ENCODE results near the gene HMCN2.

HMCN2 gene

GRCh38 chr9:130288926-130289690 lies 23.5 kb downstream of the HMCN2 start:
- in situ Hi-C loops (cut with MboI; ENCODE audit: low sequenced_read_pairs, unreplicated experiment), result no loop called here

DNA sequence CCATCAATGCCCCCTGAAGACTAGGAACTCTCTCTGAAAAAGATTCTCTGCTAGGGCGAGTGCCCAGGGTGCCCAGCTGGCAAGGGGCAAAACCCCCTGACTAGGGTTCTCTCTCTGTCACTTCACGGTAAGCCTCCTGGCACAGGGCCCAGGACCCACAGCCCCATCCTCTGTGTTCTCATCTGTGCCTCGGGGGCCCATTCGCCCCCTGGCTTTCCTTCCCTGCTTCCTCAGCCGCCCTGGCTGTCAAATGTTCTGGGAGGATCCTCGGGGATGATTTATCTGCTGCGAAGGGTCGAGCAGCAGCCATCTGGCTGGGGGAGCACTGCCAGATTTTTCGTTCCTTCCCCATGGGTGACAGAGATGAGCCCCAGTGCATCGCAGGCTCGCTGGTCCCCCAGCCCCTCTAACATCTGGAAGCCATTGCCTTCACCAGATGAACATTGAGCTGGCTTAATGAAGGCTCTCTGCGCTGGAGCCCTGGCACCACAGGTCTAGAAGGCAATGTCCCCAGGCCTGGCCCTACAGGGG lies 24.2 kb downstream of the HMCN2 start:
- DNase-seq (ENCODE audit: low spot score), result no peak
- in situ Hi-C loops (cut with MboI; ENCODE audit: low sequenced_read_pairs, unreplicated experiment), result no loop called here
- no peak for TF ChIP-seq CTCF (IDR thresholded peaks at IDR 0.05; ENCODE audit: borderline replicate concordance, control extremely low read depth, extremely low read depth, insufficient read depth, missing control alignments)

More at GRCh38 chr9:130288926-130289690, 23.5 kb downstream of the HMCN2 start:
- no peak for DNase-seq (ENCODE audit: low spot score)
- no peak for TF ChIP-seq CTCF (IDR thresholded peaks at IDR 0.05; ENCODE audit: borderline replicate concordance, control extremely low read depth, extremely low read depth, insufficient read depth, missing control alignments)

- DNase-seq (ENCODE audit: low spot score), result no peak
- in situ Hi-C loops (cut with MboI; ENCODE audit: low sequenced_read_pairs, unreplicated experiment), result no loop called here
- no peak for TF ChIP-seq CTCF (IDR thresholded peaks at IDR 0.05; ENCODE audit: borderline replicate concordance, control extremely low read depth, extremely low read depth, insufficient read depth, missing control alignments)
Measured at GRCh38 chr9:130290291-130291181, 25.0 kb downstream of the HMCN2 start.

GRCh38 chr9:130291474-130291873 lies 25.9 kb downstream of the HMCN2 start:
- in situ Hi-C loops (cut with MboI; ENCODE audit: low sequenced_read_pairs, unreplicated experiment), result no loop called here
- TF ChIP-seq CTCF (IDR thresholded peaks at IDR 0.05; ENCODE audit: borderline replicate concordance, control extremely low read depth, extremely low read depth, insufficient read depth, missing control alignments), result no peak
- DNase-seq (ENCODE audit: low spot score), result no peak

- TF ChIP-seq CTCF (IDR thresholded peaks at IDR 0.05; ENCODE audit: borderline replicate concordance, control extremely low read depth, extremely low read depth, insufficient read depth, missing control alignments), result no peak
- in situ Hi-C loops (cut with MboI; ENCODE audit: low sequenced_read_pairs, unreplicated experiment), result no loop called here
- no peak for DNase-seq (ENCODE audit: low spot score)
Measured at GRCh38 chr9:130292106-130292505, 26.5 kb downstream of the HMCN2 start.

- DNase-seq (ENCODE audit: low spot score), result no peak
- no peak for TF ChIP-seq CTCF (IDR thresholded peaks at IDR 0.05; ENCODE audit: borderline replicate concordance, control extremely low read depth, extremely low read depth, insufficient read depth, missing control alignments)
- in situ Hi-C loops (cut with MboI; ENCODE audit: low sequenced_read_pairs, unreplicated experiment), result no loop called here
Measured at GRCh38 chr9:130294664-130295063, 29.1 kb downstream of the HMCN2 start.
